ENCODE results near the gene HMCN2.

DNA sequence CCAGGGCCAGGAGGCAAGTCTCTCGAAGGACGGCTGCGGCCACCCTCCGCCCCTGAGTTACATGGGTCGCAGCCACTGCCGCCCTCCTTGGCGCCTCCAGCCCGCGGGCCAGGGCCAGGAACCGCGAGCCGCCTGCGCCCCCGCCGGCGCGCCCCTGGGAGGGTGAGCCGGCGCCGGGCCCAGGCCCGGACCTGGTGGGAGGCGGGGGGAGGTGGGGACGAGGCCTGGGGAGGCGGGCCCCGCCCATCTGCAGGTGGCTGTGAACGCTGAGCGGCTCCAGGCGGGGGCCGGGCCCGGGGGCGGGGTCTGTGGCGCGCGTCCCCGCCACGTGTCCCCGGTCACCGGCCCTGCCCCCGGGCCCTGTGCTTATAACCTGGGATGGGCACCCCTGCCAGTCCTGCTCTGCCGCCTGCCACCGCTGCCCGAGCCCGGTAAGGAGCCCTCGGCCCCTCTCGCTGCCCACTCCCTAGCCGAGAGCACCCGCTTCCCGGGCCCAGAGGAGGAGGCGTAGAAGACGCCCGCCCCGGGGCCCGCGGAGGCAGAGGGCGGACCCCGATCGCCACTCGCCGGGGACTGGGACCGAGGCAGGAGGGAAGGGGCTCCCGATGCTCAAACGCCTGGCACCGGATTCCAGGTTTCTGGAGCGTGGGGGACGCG, 179.1 kb downstream of the HMCN2 start, which contains the start of gene ASS1:
- TF ChIP-seq, protein P1, sequence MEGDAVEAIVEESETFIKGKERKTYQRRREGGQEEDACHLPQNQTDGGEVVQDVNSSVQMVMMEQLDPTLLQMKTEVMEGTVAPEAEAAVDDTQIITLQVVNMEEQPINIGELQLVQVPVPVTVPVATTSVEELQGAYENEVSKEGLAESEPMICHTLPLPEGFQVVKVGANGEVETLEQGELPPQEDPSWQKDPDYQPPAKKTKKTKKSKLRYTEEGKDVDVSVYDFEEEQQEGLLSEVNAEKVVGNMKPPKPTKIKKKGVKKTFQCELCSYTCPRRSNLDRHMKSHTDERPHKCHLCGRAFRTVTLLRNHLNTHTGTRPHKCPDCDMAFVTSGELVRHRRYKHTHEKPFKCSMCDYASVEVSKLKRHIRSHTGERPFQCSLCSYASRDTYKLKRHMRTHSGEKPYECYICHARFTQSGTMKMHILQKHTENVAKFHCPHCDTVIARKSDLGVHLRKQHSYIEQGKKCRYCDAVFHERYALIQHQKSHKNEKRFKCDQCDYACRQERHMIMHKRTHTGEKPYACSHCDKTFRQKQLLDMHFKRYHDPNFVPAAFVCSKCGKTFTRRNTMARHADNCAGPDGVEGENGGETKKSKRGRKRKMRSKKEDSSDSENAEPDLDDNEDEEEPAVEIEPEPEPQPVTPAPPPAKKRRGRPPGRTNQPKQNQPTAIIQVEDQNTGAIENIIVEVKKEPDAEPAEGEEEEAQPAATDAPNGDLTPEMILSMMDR (IDR thresholded peaks at IDR 0.05) = no peak
- TF ChIP-seq ESRRA (CRISPR knock-in tag; IDR thresholded peaks at IDR 0.05; ENCODE audit: borderline replicate concordance) (no peak), MAX (CRISPR knock-in tag; IDR thresholded peaks at IDR 0.05) (peak; percentile 46; the same call in 1 of the 2 replicates), CBFB (CRISPR knock-in tag; IDR thresholded peaks at IDR 0.05; ENCODE audit: low read depth) (no peak), ZNF512 (CRISPR knock-in tag; IDR thresholded peaks at IDR 0.05; ENCODE audit: borderline replicate concordance) (no peak), GABPB1 (CRISPR knock-in tag; IDR thresholded peaks at IDR 0.05) (no peak), FOXK1 (CRISPR knock-in tag; IDR thresholded peaks at IDR 0.05) (no peak)
- TF ChIP-seq, protein P2, sequence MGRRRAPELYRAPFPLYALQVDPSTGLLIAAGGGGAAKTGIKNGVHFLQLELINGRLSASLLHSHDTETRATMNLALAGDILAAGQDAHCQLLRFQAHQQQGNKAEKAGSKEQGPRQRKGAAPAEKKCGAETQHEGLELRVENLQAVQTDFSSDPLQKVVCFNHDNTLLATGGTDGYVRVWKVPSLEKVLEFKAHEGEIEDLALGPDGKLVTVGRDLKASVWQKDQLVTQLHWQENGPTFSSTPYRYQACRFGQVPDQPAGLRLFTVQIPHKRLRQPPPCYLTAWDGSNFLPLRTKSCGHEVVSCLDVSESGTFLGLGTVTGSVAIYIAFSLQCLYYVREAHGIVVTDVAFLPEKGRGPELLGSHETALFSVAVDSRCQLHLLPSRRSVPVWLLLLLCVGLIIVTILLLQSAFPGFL (CRISPR knock-in tag; IDR thresholded peaks at IDR 0.05; ENCODE audit: borderline replicate concordance) = no peak
- TF ChIP-seq, protein P3, sequence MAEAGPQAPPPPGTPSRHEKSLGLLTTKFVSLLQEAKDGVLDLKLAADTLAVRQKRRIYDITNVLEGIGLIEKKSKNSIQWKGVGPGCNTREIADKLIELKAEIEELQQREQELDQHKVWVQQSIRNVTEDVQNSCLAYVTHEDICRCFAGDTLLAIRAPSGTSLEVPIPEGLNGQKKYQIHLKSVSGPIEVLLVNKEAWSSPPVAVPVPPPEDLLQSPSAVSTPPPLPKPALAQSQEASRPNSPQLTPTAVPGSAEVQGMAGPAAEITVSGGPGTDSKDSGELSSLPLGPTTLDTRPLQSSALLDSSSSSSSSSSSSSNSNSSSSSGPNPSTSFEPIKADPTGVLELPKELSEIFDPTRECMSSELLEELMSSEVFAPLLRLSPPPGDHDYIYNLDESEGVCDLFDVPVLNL (CRISPR knock-in tag; IDR thresholded peaks at IDR 0.05; ENCODE audit: borderline replicate concordance, low read depth) = no peak

Measured in WTC11 (cell line).